Activated T-helper 9 cell treated with anti-CD3 and anti-CD28 coated beads, Interleukin-2, amount 50 U/mL, for 16 hours (primary cell): ENCODE data around the gene FOSL1.
"Not testable (repeated sequence)": the region's sequence is repeated elsewhere in the genome, so short reads cannot be mapped to it uniquely, and the experiment has no call there.

ENCODE experiments used
- DNase-seq: peaks from one replicate; pipeline ENCODE4 v3.0.0-alpha.2; 2020; ENCODE audit warnings: low read depth

The FOSL1 gene

DNA sequence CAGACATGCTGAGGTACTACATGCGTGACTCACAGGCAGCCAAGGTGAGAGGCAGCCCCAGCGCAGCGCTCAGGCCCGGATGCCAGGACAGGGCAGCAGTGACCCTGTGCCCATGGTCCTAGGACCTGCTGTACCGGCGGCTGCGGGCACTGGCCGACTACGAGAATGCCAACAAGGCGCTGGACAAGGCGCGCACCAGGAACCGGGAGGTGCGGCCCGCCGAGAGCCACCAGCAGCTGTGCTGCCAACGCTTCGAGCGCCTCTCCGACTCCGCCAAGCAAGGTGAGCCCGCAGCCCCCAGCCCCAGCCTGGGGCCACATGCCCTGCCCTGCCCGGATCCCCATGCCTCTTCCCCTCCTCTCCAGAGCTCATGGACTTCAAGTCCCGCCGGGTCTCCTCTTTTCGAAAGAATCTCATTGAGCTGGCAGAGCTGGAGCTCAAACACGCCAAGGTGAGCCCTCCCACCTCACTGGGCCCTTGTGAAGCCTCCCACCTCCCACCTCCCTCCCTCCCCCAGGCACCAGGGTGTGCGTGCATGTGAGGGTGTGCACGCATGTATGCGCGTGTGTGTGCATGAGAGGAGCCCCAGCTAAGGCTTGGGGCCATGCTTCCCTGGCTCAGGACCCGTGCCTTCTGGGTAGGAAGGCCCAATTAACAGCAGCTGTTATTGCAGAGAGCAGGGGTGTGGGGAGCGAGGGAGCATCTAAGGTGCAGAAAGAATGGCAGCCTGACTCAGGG is 47.5 kb downstream of the FOSL1 start:
- DNase-seq, result no peak

DNA sequence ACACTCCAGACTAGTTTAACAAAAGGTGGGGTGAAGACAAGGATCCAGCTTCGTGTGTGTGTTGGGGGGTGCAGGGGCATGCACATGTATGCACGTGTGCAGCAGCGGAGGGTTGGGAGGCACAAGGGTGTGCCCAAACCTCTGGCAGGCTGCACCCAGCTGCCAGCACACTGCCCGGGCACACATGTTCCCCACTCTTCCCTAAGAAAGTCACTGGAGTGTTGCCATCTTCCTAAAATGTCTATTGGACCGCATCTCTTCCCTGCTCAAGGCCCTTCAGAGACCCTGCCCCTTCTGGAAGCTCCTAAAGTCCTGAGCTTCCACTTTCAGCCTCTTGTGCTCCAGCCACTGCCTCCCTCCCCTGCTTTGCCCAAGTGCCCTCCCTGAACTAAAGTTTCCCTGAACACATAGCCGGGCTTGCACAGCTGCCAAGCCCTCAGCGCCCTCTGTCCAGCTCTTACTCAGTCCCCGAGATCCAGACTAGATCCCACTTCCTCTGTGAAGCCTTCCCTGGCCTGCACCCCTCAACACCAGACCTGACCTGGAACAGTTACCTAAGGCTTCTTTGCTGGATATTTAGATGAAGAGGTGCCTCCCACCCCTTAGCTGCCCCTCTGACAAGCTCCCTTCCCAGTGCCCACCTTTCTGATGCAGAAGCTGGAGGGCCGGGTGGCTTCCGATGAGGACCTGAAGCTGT is 48.2 kb downstream of the FOSL1 start:
- DNase-seq, result no peak

DNA sequence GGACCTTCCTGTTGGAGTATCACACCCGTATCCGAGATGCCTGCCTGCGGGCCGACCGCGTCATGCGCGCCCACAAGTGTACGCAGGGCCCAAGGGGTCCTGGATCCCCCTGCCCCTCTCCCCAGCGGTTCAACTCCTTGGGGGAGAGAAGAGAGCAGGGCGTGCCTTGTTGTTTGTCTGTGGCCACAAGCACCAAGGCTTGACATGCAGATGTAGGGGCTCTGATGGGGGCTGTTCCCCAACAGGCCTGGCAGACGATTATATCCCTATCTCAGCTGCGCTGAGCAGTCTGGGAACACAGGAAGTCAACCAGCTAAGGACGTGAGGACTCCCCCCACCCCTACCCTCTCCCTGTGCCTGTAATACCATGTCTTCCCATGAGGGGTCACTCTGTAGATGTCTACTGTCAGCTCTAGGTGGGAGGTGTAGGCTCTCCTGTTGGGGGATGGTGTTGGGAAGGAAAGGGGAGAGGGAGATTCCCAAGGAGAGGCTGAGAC is 49.1 kb downstream of the FOSL1 start:
- DNase-seq, result no peak

- DNase-seq, result no peak
These were observed 49.7 kb downstream of the FOSL1 start for GRCh38 chr11:65850217-65851082.

DNA sequence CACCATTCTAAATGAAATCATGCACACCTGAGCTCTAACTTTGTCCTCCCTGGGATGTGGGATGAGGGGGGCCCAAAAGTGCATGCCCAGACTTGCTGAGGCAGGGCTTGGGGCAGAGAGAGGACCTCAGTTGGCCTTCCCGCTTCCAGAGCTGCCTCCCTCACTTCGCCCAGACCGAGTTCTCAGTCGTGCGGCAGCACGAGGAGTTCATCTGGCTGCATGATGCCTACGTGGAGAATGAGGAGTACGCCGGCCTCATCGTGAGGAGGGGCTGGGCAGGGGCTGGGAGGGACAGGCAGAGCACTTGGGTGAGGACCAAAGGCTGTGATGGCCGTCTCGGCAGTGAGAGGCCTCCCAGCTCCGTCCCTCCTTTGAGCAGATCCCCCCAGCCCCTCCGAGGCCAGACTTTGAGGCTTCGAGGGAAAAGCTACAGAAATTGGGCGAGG is 50.4 kb downstream of the FOSL1 start:
- DNase-seq, result no peak

DNA sequence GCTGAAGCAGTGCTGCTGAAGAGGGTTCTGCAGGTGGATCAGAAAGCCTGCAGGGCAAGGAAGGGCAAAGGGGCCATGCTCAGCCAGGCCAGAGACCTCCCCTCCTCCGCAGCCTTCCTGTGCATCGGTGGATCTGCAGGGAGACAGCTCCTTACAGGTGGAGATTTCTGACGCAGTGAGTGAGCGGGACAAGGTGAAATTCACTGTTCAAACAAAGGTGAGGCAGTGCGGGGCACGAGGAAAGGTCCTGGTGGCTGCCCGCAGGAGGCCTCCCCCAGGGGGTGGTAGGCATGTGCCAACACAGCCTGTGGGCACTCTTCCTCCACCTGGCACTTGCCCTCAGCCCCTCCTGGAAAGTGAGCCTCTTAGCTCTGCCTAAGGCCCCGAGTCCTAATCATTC is 50.8 kb downstream of the FOSL1 start:
- DNase-seq, result no peak

DNA sequence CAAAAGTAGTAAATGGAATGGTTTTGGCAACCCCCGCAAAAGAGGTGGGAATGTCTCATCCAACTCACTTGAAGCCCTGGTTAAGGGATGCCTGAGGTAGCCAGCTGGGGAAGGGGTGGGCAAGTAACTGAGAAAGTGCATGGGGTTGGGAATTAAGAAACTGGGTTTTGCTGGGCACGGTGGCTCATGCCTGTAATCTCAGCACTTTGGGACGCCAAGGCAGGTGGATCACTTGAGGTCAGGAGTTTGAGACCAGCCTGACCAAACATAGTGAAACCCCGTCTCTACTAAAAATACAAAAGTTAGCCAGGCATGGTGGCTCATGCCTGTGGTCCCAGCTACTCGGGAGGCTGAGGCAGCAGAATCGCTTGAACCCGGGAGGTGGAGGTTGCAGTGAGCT is 51.5 kb downstream of the FOSL1 start:
- not testable (repeated sequence) for DNase-seq

DNA sequence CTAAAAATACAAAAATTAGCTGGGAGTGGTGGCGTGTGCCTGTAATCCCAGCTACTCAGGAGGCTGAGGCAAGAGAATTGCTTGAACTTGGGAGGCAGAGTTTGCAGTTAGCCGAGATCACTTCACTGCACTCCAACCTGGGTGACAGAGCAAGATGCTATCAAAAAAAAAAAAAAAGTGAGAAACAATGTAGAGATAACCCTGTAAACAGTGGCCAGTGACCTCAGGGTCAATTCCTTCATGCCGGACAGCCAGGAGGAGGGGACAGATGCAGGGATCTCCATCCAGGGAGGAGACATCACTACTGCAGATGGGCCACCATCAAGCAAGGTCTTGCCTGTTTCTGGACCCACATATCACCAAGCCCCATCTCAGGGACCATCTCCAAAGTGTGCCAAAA is 52.4 kb downstream of the FOSL1 start:
- DNase-seq, result no peak

GRCh38 chr11:65844231-65844872 is 55.8 kb downstream of the FOSL1 start:
- no peak for DNase-seq

DNA sequence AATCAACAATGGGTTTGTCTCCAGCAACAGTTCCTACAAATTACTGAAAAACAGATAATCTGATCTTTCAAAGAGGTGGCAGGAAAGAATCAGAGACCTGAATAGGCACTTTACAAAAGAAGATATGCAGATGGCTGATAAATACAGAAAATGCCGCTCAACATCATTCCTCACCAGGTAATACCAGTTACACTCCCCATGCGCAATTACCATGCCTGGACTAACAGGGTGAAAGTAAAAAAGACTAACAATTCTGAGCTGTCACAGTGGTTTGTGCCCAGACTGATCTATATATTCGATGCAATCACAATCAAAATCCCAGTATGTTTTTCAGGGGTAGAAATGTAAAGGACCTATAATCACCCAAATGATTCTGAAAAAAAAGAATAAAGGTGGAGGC is 56.4 kb downstream of the FOSL1 start:
- no peak for DNase-seq

DNA sequence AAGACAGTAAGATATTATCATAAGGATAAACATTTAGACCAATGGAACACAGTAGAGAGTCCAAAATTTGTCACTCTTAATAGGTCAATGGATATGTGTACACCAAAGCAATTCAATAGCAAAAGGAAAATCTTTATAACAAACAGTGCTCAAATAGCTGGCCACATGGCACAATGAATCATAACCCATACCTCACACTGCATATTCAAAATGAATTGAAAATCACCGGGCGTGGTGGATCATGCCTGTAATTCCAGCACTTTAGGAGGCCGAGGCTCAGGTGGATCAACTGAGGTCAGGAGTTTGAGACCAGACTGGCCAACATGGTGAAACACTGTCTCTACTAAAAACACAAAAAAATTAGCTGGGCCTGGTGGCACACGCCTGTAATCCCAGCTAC is 58.0 kb downstream of the FOSL1 start:
- DNase-seq, result no peak
